ENCODE measurements around the gene MME. TPM values are rescaled to one million over a fixed set of nuclear protein-coding genes. Genes with fewer than 3 reads are reported as not detected.
"Not testable (repeated sequence)": the region's sequence is repeated elsewhere in the genome, so short reads cannot be mapped to it uniquely, and the experiment has no call there.

MME gene
- total RNA-seq, 2 donors from 2014 or later = 16.5 to 52.6 TPM

DNA sequence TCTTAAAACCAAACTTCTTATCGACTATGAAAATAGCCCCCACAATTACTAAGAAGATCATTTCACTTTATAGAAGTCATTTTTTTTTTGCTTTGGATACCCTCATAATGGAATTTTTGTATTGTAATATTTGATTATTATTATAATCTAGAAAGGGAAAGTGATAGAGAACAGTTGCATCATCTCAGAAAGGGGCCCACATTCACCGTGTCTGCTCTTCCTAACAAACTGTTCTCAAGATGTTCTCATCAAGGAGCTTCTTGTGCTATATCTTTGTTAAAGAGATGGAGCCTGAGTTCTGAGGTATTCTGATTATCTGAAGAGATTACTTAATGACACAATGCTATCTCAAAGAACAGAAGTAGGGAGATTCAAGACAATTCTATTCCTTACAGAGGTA lies 49.3 kb downstream of the MME start:
- intact Hi-C loops (cut with DNase I) = no loop called here
- ATAC-seq (no peak), DNase-seq (no peak)

DNA sequence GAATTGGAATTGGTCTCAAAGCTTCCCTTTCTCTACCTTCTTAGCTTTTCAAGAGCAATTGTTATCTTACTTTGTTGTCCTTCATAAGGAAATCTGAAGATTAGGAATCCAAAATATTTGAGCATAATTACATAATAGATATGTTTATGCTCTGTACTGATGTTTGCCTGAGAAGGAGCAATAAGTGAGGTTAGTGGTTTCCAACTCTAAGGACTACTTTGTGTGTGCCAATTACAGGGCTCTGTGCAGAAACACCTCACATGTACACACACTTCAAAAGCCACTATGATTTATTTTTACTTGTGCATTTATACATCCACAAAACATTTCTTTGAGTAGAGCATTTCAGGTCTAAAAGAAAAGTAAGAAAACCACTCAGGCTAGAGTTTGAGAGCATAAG lies 49.9 kb downstream of the MME start:
- no peak for ATAC-seq
- no peak for DNase-seq
- intact Hi-C loops (cut with DNase I) = no loop called here

- ATAC-seq (peak in 1 of 2 donors; percentile 51), DNase-seq (no peak)
- intact Hi-C loops (cut with DNase I) = no loop called here
Measured at GRCh38 chr3:155131104-155131503, 51.0 kb downstream of the MME start.

DNA sequence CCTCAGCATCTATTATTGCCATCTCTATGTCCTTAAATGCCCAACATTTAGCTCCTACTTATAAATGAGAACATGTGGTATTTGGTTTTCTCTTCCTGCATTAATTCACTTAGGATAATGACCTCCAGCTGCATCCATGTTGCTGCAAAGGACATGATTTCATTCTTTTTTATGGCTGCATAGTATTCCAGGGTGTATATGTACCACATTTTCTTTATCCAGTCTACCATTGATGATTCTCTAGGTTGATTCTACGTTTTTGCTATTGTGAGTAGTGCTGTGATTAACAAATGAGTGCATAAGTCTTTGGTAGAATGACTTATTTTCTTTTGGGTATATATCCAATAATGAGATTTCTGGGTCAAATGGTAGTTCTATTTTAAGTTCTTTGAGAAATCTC lies 54.2 kb downstream of the MME start:
- ATAC-seq; intact Hi-C loops (cut with DNase I); DNase-seq: not testable (repeated sequence)

DNA sequence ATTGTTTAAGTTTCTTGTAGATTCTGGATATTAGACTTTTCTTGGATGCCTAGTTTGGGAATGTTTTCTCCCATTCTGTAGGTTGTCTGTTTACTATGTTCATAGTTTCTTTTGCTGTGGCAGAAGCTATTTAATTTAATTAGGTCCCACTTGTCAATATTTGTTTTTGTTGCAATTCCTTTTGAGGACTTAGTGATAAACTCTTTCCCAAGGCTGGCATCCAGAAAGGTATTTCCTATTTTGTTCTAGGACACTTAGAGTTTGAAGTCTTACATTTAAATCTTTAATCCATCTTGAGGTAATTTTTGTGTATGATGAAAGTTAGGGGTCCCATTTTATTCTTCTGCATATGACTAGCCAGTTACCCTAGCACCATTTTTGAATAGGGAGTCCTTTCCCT lies 54.9 kb downstream of the MME start:
- DNase-seq = no peak
- intact Hi-C loops (cut with DNase I) = no loop called here
- no peak for ATAC-seq

GRCh38 chr3:155138677-155139076 lies 58.6 kb downstream of the MME start:
- no peak for DNase-seq
- intact Hi-C loops (cut with DNase I) = no loop called here
- ATAC-seq = no peak

DNA sequence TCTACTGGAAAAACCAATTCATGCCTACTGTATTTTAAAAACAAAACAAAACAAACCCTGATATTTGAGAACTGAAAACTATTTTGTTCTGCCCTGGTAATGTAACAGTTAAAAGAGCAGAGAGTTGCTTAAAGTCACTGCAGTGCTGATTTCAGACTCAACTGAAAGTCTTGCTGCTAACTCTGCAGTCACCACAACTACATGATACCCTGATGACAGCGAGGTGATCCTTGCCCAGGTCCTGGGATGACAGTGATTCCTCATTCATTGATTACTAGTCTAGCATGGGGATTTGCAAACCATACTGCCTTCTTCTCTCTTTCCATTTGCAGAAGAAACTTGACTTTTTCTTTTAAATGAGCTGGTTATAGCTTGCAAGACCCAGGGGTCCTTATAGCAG lies 67.5 kb downstream of the MME start:
- no peak for ATAC-seq
- no peak for DNase-seq
- intact Hi-C loops (cut with DNase I) = no loop called here

- DNase-seq (no peak), ATAC-seq (no peak)
- intact Hi-C loops (cut with DNase I) = no loop called here
Measured at GRCh38 chr3:155149494-155149893, 69.4 kb downstream of the MME start.

- intact Hi-C loops (cut with DNase I) = no loop called here
- ATAC-seq = no peak
Measured at GRCh38 chr3:155153242-155154186, 73.4 kb downstream of the MME start.

GRCh38 chr3:155154255-155154654 lies 74.1 kb downstream of the MME start:
- ATAC-seq (no peak), DNase-seq (no peak)
- intact Hi-C loops (cut with DNase I) = no loop called here

More at GRCh38 chr3:155153242-155154186, 73.4 kb downstream of the MME start:
- DNase-seq = no peak

- ATAC-seq (no peak), DNase-seq (no peak)
- intact Hi-C loops (cut with DNase I) = no loop called here
Measured at GRCh38 chr3:155158346-155159037, 78.4 kb downstream of the MME start.

GRCh38 chr3:155159301-155159700 lies 79.2 kb downstream of the MME start:
- DNase-seq (no peak), ATAC-seq (no peak)
- intact Hi-C loops (cut with DNase I) = no loop called here

DNA sequence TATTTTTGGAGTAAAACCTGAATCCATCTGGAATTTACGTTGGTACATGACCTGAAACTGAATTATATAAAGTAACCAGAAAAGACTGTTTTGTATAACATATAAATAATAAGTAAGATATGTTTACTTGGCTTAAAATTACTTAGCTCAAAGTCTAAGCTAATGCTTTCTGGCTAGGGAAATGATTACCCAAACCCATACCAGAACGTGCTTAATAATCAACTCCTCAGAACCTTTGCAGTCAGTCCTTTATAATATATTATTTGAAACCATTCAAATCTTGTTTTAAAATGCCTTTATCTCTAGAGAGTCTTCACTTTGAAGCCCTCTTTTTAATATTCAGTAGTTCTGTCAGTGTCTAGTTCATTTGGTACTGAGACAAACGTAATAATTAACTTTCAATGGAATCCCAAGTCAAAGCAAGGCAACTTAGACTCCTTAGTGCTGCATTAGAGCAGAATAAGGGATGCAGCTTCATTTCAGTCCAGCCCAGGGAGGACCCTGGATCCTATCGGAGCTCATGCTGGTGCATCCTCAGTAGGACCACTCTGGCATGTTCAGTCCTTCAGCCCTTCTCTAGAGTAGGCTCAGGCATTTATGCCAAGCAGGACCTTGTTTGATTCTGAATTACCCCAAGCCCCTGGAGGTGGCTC lies 81.6 kb downstream of the MME start:
- no peak for DNase-seq
- no peak for ATAC-seq
- intact Hi-C loops (cut with DNase I) = no loop called here

GRCh38 chr3:155164306-155164705 lies 84.2 kb downstream of the MME start:
- DNase-seq (no peak), ATAC-seq (no peak)
- intact Hi-C loops (cut with DNase I) = no loop called here

DNA sequence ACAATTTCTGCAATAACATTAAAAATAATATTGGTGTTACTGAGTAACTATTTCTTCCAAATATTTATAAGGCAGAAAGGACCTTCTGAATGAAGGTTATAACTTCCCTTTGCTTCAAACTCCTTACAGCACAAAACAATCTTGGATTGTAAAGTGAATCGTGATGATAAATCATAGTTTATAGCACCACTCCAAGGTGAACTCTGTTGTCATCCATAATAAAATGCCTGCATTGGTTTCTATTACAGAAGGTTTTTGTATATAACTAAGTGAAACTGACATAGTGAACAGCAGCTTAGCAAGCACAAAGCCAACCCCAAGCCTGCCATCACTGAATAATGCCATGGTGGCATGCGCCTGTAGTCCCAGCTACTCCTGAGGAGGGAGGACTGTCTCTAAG lies 86.3 kb downstream of the MME start:
- ATAC-seq (no peak), DNase-seq (no peak)
- intact Hi-C loops (cut with DNase I) = no loop called here

GRCh38 chr3:155169197-155169596 lies 89.1 kb downstream of the MME start:
- DNase-seq (no peak), ATAC-seq (no peak)
- intact Hi-C loops (cut with DNase I) = no loop called here

DNA sequence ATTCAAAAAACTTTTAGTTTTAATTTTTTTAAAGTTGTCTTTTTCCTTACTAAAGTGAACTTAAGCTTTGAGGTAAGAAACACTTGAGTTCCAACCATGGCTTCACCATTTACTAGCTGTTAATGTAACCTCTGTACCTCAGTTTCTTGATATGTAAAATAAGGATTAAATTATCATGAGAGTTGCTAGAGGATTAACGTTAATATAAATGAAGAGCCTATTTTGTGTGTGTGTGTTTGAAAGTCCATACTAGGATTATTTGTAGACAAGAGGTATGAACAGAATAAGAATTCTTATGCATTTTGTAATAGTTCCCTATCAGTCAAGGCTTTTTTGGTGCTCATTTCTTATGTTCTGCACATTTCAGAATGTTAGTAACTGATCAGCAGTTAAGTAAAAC lies 93.7 kb downstream of the MME start:
- DNase-seq = no peak
- intact Hi-C loops (cut with DNase I) = no loop called here
- ATAC-seq = no peak

DNA sequence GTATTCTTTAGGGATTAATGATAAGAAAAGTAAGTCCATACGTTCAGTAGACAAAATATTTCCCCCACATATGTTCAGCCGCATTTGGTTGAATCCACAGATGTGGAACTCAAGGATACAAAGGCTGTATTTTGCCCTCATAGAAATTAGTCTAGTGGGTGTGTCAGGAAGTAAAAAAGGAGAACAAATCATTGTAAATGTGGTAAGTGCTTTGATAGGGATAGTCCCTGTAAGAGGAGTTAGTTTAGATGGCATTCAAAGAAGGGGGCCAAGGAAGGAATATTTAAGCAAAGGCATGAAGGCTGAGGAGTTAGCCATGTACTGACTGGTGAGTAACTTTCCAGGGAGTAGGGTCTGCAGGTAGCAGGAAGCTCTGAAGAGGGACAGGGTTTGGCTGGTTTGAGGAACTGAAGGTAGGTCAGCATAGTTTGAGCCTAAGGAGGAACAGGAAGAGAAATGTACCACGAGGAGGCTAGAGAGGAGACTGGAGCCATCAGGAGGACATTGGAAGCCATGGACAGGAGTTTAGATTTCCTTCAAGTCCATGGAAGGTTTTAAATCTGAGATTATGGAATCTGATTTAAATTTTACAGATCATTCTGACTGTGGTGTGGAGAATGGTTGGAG lies 98.8 kb downstream of the MME start:
- DNase-seq (no peak), ATAC-seq (no peak)
- intact Hi-C loops (cut with DNase I) = no loop called here

- intact Hi-C loops (cut with DNase I) = no loop called here
- ATAC-seq = no peak
- no peak for DNase-seq
Measured at GRCh38 chr3:155179437-155179827, 99.3 kb downstream of the MME start.
